NCI-H2227 treated with DMSO at 0.1 percent for 48 hours (cell line): ENCODE measurements around the gene SLC26A6.

Experiments
- DNase-seq: peaks from one replicate; lab custom pipeline; 2025; lab: John Stamatoyannopoulos, UW

Gene SLC26A6

DNA sequence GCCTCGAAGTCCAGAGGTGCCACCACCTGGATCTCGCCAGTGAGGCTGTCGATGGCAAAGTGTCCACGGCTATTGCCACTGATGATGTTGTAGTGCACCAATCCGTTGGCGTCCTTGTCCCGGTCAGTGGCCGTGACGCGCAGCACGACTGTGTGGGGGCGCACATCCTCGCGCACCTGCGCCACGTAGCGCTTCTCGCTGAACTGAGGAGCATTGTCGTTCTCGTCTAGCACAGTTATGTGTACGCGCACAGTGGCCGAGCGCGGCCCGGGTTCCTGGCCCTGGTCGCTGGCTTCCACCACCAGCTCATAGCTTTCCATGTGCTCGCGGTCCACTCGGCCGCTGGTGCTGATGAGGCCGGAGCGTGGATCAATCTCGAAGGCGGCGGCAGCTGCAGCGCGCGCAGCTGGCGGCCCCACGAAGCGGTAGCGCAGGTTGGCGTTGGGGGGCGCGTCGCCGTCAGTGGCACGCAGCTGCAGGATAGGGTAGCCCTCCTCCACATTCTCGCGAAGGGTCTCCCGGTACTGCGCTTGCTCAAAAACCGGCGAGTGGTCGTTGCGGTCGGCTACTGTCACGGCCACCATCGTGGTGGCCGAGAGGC lies 25.6 kb upstream of the SLC26A6 start:
- DNase-seq, result no peak

GRCh38 chr3:48656841-48657281 lies 21.6 kb upstream of the SLC26A6 start:
- no peak for DNase-seq

DNA sequence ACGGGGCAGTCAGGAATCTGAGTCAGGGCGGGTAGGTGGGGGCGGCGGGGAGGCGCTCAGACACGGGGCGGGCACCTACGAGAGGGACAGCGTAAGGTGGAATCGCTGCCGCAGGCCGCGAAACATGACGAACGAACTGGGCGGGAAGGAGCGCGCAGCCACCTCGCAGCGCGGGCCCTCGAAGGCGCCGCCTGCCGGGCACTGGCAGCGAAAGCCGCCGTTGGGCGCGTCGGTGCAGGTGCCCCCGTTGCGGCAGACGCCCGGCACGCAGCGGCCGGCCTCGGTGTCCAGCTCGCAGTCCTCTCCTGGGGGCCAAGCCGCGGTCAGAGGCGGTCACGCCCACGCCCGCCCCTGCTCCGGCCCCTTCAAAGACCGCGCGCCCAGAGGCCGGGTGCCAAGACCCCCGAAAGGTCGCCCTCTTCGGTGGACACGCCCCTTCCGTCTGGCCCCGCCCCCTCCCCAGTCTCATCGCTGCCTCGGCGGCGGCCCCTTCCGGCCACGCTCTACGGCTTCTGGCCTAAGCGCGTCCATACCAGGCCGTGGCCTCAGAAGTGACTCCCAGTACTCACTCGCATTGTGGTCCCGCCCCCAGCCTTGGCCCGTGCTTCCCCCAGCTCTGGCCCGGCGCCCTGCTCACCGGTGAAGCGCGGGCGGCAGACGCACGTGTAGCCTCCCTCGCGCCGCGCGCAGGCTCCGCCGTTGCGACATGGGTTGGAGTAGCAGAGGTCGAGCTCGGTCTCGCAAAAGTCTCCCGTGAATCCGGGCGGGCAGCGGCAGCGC lies 21.0 kb upstream of the SLC26A6 start:
- no peak for DNase-seq

DNA sequence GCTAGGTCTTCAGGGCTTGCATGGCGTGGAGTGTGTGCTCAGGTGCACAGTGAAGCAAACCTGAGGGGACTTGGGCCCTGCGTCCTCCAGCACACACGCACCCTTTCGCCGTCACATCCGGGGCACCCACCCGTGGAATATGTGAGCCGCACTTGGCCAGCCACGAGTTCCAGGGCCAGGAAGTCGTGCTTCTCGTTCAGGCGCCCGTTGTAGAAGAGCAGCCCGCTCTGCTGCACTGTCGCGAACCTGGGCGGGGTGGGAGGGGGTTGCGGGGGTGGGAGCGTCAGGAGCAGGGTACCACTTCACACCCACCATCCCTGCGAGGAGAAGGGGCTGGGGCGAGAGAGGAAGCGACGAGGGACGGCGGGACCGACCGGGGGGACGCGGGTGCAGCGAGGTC lies 20.3 kb upstream of the SLC26A6 start:
- no peak for DNase-seq

- no peak for DNase-seq
Observed at GRCh38 chr3:48655063-48655462, 19.8 kb upstream of the SLC26A6 start.

GRCh38 chr3:48652923-48653715 lies 17.9 kb upstream of the SLC26A6 start:
- no peak for DNase-seq

DNA sequence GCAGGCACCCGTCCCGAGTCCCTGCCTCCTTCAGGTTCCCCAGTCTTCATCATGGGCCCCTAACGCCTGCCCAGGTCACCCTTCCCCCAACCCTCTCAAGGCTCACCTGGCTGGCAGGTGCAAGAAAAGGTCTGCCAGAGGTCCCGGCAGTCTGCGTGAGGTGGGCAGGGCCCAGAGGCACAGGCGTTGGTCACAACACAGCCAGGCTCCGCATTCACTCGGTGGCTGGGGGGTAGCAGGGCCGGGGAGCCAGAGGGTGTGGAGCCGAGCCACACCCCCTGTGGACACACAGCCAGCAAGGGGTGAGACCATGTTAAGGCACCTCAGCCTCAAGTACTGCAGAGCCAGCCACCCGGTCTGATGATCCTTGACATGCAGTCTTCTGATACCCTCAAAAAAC lies 16.5 kb upstream of the SLC26A6 start:
- no peak for DNase-seq

DNA sequence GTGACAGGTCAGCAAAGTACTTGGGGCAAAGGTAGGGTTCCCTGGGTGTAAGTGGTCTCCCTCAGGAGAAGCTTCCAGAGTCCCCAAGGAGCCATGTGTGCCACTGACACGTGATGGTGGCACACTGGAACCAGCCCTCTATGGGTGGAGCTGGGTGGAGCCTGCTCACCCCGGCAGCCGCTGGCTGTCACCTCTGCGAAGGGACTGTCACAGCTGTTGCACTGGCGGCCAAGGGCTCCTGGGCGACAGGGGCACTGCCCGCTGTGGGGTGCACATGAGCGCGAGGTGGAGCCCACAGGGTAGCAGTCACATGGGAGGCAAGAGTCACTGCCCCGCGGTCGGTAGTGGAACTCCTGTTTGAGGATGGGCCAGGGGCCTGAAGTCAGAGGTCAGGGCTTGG lies 15.5 kb upstream of the SLC26A6 start:
- no peak for DNase-seq

GRCh38 chr3:48648188-48648850 lies 13.1 kb upstream of the SLC26A6 start:
- no peak for DNase-seq

DNA sequence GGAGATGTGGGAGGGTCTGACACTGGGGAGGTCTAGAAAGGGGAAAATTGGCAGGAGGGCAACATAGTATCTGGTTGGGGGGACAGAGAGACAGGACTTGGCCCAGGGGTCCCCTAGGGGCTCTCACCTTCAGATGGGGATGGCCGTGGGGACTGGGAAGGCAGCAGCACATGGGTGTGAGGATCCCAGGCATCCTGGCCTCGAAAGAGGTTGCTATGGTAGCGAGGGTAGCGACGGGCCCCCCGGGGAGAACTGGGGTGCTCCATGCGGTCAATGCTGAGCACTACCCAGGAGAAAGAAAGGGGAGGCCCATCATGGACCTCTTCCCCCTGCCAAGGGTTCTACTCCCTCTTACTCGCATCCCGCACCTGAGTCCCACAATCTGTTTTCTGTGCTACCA lies 12.5 kb upstream of the SLC26A6 start:
- DNase-seq, result no peak

- DNase-seq, result no peak
Observed at GRCh38 chr3:48644898-48645760, 9.9 kb upstream of the SLC26A6 start.

DNA sequence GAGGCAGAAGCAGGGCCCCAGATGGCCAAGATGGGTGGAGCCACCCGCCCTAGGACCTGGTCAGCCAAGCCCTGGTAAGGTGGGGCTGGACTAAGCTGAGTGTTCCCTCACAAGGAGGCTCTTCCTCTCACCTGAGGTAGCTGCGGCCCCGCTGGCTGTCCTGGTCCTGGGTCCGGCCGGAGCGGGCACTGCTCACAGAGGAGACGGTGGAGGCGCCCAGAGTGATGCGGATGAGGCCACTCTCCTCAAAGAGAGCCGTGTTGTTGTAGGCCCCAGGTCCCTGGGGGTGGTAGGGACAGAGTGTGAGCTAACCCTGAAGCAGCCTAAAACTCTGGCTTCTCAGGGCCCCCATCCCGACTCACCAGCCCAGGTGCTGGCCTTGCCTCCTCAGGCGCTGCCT lies 7.3 kb upstream of the SLC26A6 start:
- no peak for DNase-seq

GRCh38 chr3:48641396-48641795 lies 6.1 kb upstream of the SLC26A6 start:
- DNase-seq, result no peak

GRCh38 chr3:48639944-48640606 lies 4.8 kb upstream of the SLC26A6 start:
- no peak for DNase-seq

DNA sequence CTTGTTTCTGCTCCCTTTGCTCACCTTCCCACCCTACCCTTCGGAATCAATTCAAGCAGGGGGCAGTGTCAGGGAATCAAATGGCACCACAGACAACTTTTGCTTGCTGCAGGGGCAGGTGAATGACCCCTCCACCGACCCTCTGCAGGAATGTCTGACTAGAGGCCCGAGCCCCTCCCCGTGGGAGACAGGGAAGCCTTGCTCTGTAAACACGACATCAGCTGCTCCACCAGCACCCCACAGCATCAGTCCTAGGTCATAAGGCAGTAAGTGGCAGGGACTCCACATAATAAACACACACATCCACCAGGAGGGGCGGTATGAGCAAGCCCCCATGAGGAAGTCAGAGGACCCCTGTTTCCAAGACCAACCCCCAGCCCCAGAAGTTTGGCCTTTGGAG lies 2.0 kb upstream of the SLC26A6 start:
- no peak for DNase-seq

GRCh38 chr3:48636149-48636655 lies 941 bp upstream of the SLC26A6 start:
- no peak for DNase-seq

DNA sequence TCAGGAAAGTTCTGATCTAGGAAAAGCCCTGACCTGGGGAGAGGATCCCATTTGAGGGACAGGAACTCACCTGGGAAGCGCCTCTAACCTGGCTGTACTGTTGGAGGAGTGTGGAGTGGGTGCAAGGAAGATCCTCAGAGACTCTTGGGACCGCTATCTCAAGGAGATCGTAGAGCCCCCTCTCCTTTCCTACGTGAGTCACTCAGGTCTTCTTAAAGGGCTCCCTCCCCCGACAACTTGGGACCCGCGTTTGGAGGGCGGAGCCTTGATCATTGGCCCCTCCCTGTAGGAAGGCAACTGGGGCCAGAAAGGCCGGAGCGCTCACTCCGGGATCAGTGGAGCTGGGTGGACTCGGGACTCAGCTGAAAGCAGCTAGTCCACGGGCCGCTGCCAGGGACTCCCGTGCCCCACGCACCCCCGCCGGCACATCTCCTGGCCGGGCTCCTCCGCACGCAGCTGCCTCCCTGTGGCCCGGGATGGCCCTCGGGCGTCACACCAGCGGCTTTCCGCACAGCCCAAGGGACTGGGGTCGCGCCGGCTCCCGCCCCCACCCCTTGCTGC lies 520 bp downstream of the SLC26A6 start:
- DNase-seq, result no peak

DNA sequence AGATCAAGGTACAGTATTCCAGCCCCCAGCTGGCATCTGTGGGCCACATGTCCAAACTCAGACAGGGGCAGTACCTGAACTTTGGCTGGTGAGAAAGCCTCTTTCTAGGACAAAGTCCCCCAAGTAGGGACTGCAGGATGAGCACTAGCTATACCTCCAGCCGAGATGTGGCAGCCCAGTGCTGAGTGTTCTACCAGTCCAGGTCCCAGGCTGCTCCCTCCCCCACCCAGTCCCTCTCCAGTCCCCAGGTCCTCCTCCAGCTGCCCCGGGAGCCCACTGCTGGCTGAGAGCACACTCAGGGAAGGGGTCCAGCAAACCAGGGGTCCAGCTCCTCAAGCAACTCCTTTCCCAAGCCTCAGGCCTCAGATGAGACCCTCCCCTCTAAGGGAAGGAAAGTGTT lies 1.5 kb downstream of the SLC26A6 start:
- no peak for DNase-seq

- no peak for DNase-seq
Observed at GRCh38 chr3:48633256-48633655, 2.0 kb downstream of the SLC26A6 start.
